H1 (cell line): ENCODE data around the gene GRID1. TPM values are rescaled to one million over a fixed set of nuclear protein-coding genes. Genes with fewer than 3 reads are reported as not detected.

Source experiments
- CTCF ChIA-PET: fragments of 300-600 bp; sonication (Branson Sonifier 250); formaldehyde crosslinking; loops from one replicate; lab custom pipeline; 2021; ENCODE audit not compliant: partially characterized antibody; lab: Charles Lee
- POLR2A ChIA-PET: fragments of 300-600 bp; sonication (Branson Sonifier 250); formaldehyde crosslinking; loops from one replicate; lab custom pipeline; 2021; ENCODE audit warnings: inconsistent platforms; ENCODE audit not compliant: partially characterized antibody; lab: Charles Lee
- DNase-seq, 2 experiments: peaks; one replicate each; pipeline versions ENCODE4 v3.0.0 to v3.0.0-alpha.2; 2010 to 2022; ENCODE audit warnings: low spot score in 2 of 2, low read depth in 1 of 2, mixed read lengths in 1 of 2
- FAIRE-seq: peaks from 2 replicates; lab custom pipeline; 2011; peaks lifted over from hg19 to GRCh38; lab: Jason Lieb, UNC
- H2AFZ ChIP-seq: 2 replicates; pipeline ENCODE4 v1.8.1; 2012; ENCODE audit warnings: low read length, inconsistent platforms
- H2AK5ac ChIP-seq: 2 replicates; pipeline ENCODE4 v1.6.1; 2013; ENCODE audit warnings: low read depth, low read length
- H2BK120ac ChIP-seq: replicated peaks from 2 replicates; pipeline ENCODE3; 2013; ENCODE audit warnings: low read depth, low read length, inconsistent platforms
- H2BK12ac ChIP-seq: 2 replicates; pipeline ENCODE4 v1.6.1; 2013; ENCODE audit warnings: low read depth, low read length
- H2BK15ac ChIP-seq: 2 replicates; pipeline ENCODE4 v1.6.1; 2013; ENCODE audit warnings: low read length
- H2BK20ac ChIP-seq: 2 replicates; pipeline ENCODE4 v1.6.1; 2013; ENCODE audit warnings: low read length
- H2BK5ac ChIP-seq: 2 replicates; pipeline ENCODE4 v1.6.1; 2013; ENCODE audit warnings: low read depth, low read length
- H3K14ac ChIP-seq: 2 replicates; pipeline ENCODE4 v1.6.1; 2013; ENCODE audit warnings: inconsistent platforms; ENCODE audit not compliant: insufficient read length
- H3K18ac ChIP-seq: 2 replicates; pipeline ENCODE4 v1.6.1; 2013; ENCODE audit warnings: low read length; ENCODE audit errors: extremely low read depth
- H3K23ac ChIP-seq: 2 replicates; pipeline ENCODE4 v1.6.1; 2013; ENCODE audit warnings: inconsistent platforms; ENCODE audit not compliant: insufficient read length
- H3K23me2 ChIP-seq: 2 replicates; pipeline ENCODE4 v1.6.1; 2013; ENCODE audit warnings: low read depth, low read length
- H3K27ac ChIP-seq: 2 replicates; pipeline ENCODE4 v1.6.1; 2011; ENCODE audit warnings: low read depth, low read length, inconsistent platforms
- H3K27me3 ChIP-seq, 4 experiments: replicated peaks in 1 of 4; 1 replicate in 1 of 4; 2 replicates in 3 of 4; pipeline versions ENCODE4 v1.6.1 to v1.8.1; 2011 to 2013; ENCODE audit warnings: low read length in 3 of 4, mild to moderate bottlenecking in 3 of 4, inconsistent platforms in 2 of 4, mixed read lengths in 2 of 4, moderate library complexity in 1 of 4; ENCODE audit not compliant: control insufficient read depth in 3 of 4, insufficient read depth in 3 of 4; ENCODE audit errors: extremely low read depth in 1 of 4
- H3K36me3 ChIP-seq, 4 experiments: 2 replicates each; pipeline versions ENCODE4 v1.6.1 to v1.8.1; 2011 to 2013; ENCODE audit warnings: mild to moderate bottlenecking in 4 of 4, low read length in 3 of 4, moderate library complexity in 2 of 4, control low read depth in 1 of 4, inconsistent platforms in 1 of 4; ENCODE audit not compliant: insufficient read depth in 4 of 4, control insufficient read depth in 2 of 4
- H3K4ac ChIP-seq: replicated peaks from 2 replicates; pipeline ENCODE3; 2013; ENCODE audit warnings: low read length, low read depth, mixed read lengths, inconsistent platforms; ENCODE audit not compliant: insufficient read length
- H3K4me1 ChIP-seq, 4 experiments: replicated peaks in 1 of 4; 1 replicate in 1 of 4; 2 replicates in 3 of 4; pipeline versions ENCODE4 v1.6.1 to v1.8.1; 2011 to 2013; ENCODE audit warnings: low read length in 3 of 4, inconsistent platforms in 2 of 4, mixed read lengths in 1 of 4; ENCODE audit not compliant: insufficient read depth in 4 of 4, control insufficient read depth in 3 of 4
- H3K4me2 ChIP-seq, 2 experiments: 2 replicates each; pipeline versions ENCODE4 v1.6.1 to v1.8.1; 2011 to 2013; ENCODE audit warnings: low read depth in 2 of 2, low read length in 2 of 2, control low read depth in 1 of 2, inconsistent platforms in 1 of 2, mild to moderate bottlenecking in 1 of 2; ENCODE audit not compliant: insufficient read depth in 1 of 2
- H3K4me3 ChIP-seq, 4 experiments: fragments of 200-600, 300-600 bp in 1 of 4; sonication (generic), shearing (Covaris generic), sonication (Bioruptor Twin) in 1 of 4; 2 replicates each; pipeline versions ENCODE4 v1.5.1 to v1.8.1; 2011 to 2016; ENCODE audit warnings: low read length in 4 of 4, low read depth in 3 of 4, control low read depth in 2 of 4, inconsistent platforms in 2 of 4, mild to moderate bottlenecking in 2 of 4, mixed read lengths in 1 of 4, moderate library complexity in 1 of 4; ENCODE audit not compliant: insufficient read depth in 2 of 4; ENCODE audit errors: extremely low read depth in 1 of 4
- H3K56ac ChIP-seq: replicated peaks from 2 replicates; pipeline ENCODE3; 2013; ENCODE audit warnings: low read depth, mild to moderate bottlenecking, mixed read lengths, low read length, inconsistent platforms; ENCODE audit not compliant: insufficient read length
- H3K79me1 ChIP-seq: 2 replicates; pipeline ENCODE4 v1.6.1; 2013; ENCODE audit warnings: low read depth, low read length, control low read depth
- H3K79me2 ChIP-seq, 2 experiments: 2 replicates each; pipeline versions ENCODE4 v1.6.1 to v1.8.1; 2012 to 2013; ENCODE audit warnings: low read length in 2 of 2, mild to moderate bottlenecking in 2 of 2, inconsistent platforms in 1 of 2; ENCODE audit not compliant: insufficient read depth in 2 of 2, control insufficient read depth in 1 of 2
- H3K9ac ChIP-seq, 4 experiments: replicated peaks in 1 of 4; 1 replicate in 1 of 4; 2 replicates in 3 of 4; pipeline versions ENCODE4 v1.6.1 to v1.8.1; 2011 to 2013; ENCODE audit warnings: low read depth in 3 of 4, low read length in 3 of 4, control low read depth in 2 of 4, mild to moderate bottlenecking in 2 of 4, moderate library complexity in 2 of 4, inconsistent platforms in 1 of 4; ENCODE audit errors: extremely low read depth in 1 of 4
- H3K9me3 ChIP-seq, 2 experiments: 2 replicates each; pipeline versions ENCODE4 v1.6.1 to v1.8.1; 2012 to 2013; ENCODE audit warnings: mild to moderate bottlenecking in 2 of 2, moderate library complexity in 2 of 2, control low read depth in 1 of 2, inconsistent platforms in 1 of 2, low read depth in 1 of 2, low read length in 1 of 2, mixed read lengths in 1 of 2; ENCODE audit not compliant: insufficient read depth in 2 of 2
- H4K20me1 ChIP-seq, 2 experiments: replicated peaks in 1 of 2; 2 replicates each; pipeline versions ENCODE3 to v1.8.1; 2011 to 2013; ENCODE audit warnings: inconsistent platforms in 2 of 2, low read length in 2 of 2, mild to moderate bottlenecking in 1 of 2; ENCODE audit not compliant: insufficient read depth in 2 of 2, control insufficient read depth in 1 of 2
- H4K5ac ChIP-seq: 2 replicates; pipeline ENCODE4 v1.6.1; 2013; ENCODE audit warnings: low read length, low read depth, mixed read lengths, inconsistent platforms; ENCODE audit not compliant: insufficient read length
- H4K8ac ChIP-seq: 2 replicates; pipeline ENCODE4 v1.8.0; 2013; ENCODE audit warnings: mild to moderate bottlenecking, moderate library complexity, low read length, inconsistent platforms; ENCODE audit not compliant: insufficient read depth; ENCODE audit errors: extremely low read depth
- H4K91ac ChIP-seq: replicated peaks from 2 replicates; pipeline ENCODE3; 2013; ENCODE audit warnings: low read length, mixed read lengths, inconsistent platforms; ENCODE audit not compliant: insufficient read length
- CEBPB ChIP-seq: IDR thresholded peaks from 2 replicates; pipeline ENCODE4 v1.6.1; 2012; ENCODE audit warnings: low read depth, low read length
- E2F6 ChIP-seq: IDR thresholded peaks from 2 replicates; pipeline ENCODE4 v1.6.1; 2012; ENCODE audit warnings: inconsistent platforms
- FOSL1 ChIP-seq: IDR thresholded peaks from 2 replicates; pipeline ENCODE4 v1.6.1; 2011; ENCODE audit warnings: mild to moderate bottlenecking, low read depth, low read length, moderate library complexity; ENCODE audit not compliant: insufficient read depth
- GABPA ChIP-seq: IDR thresholded peaks from 2 replicates; pipeline ENCODE4 v1.6.1; 2011; ENCODE audit warnings: mild to moderate bottlenecking, low read length, moderate library complexity, borderline replicate concordance; ENCODE audit not compliant: insufficient read depth
- SIX5 ChIP-seq: IDR thresholded peaks from 2 replicates; pipeline ENCODE4 v1.6.1; 2011; ENCODE audit warnings: mild to moderate bottlenecking, low read depth, low read length
- WGBS, 2 experiments: shearing (Covaris generic) in 1 of 2; methylation state at CpG; one replicate each; pipeline versions ENCODE4 v1.1.6 to v1.1.7; 2013 to 2015; ENCODE audit warnings: low lambda C conversion rate in 2 of 2, mixed read lengths in 2 of 2, inconsistent platforms in 1 of 2, low coverage in 1 of 2, missing lambda C conversion rate in 1 of 2; ENCODE audit not compliant: insufficient replicate concordance in 2 of 2, insufficient coverage in 1 of 2, insufficient read length in 1 of 2; ENCODE audit errors: extremely low coverage in 1 of 2, missing lambda C conversion rate in 1 of 2; 5-methylcytosine and 5-hydroxymethylcytosine counted together
- polyA plus RNA-seq, 7 experiments: library from polyadenylated mRNA; depleted of rRNA in 3 of 7; stranded (reverse) in 5 of 7; unstranded in 2 of 7; fragments of >200 nt in 5 of 7; fragments of 200-250 nt in 2 of 7; gene quantifications; 1 replicate in 5 of 7; 2 replicates in 1 of 7; 4 replicates in 1 of 7; pipeline versions ENCODE4 v1.2.1 to v1.2.3, GENCODE V29; 2011 to 2013; ENCODE audit warnings: missing spikeins in 2 of 7, mixed read lengths in 2 of 7
- total RNA-seq: library from RNA; stranded (reverse); fragmentation: NEBNext Ultra II Directional; extraction: Animal tissue kit (Norgen Biotek cat#: 25700); gene quantifications from 2 replicates; pipeline ENCODE4 v1.2.1, GENCODE V29; 2021

The GRID1 gene
- total and polyA plus RNA-seq, 2 of the 8 experiments (the other 6 are each of a cell fraction or from before 2014, with no cell fraction given), result 0.22 to 0.30 TPM

- Histone ChIP-seq H3K4me1 (no peaks in the 10 kb centered on the region), H3K56ac (no peak overlapping the region), H3K36me3 (no peaks in the 10 kb centered on the region), H3K27ac (no peak overlapping the region), H4K5ac (no peak overlapping the region), H3K23ac (no peak overlapping the region), H2BK15ac (no peak overlapping the region), H3K18ac (no peak overlapping the region), H3K79me1 (no peaks in the 10 kb centered on the region), H3K4me3 (no peak overlapping the region), H4K91ac (no peak overlapping the region), H3K9ac (no peak overlapping the region), H2BK5ac (no peak overlapping the region), H2BK20ac (no peak overlapping the region), H3K14ac (no peak overlapping the region), H3K23me2 (peaks cover 2% of the 10 kb centered on the region; the same call in 1 of the 2 replicates), H2AFZ (no peak overlapping the region), H2BK120ac (no peak overlapping the region), H3K9me3 (no peaks in the 10 kb centered on the region; a peak in 1 of 4 replicates), H2AK5ac (no peak overlapping the region), H3K4me2 (no peak overlapping the region), H4K8ac (no peak overlapping the region), H4K20me1 (no peaks in the 10 kb centered on the region), H3K79me2 (no peaks in the 10 kb centered on the region), H3K4ac (no peak overlapping the region), H2BK12ac (no peak overlapping the region), H3K27me3 (no peaks in the 10 kb centered on the region)
- ChIA-PET CTCF (interaction anchor here (0.6 to 1.0 kb wide), 2 partner anchors 9 to 282 kb away, joined by 3 to 4 read pairs; no protein-coding TSS in a partner anchor), POLR2A (no interaction called here)
- DNase-seq (peak in 1 of 2 experiments; percentile 3), FAIRE-seq (no peak)
- TF ChIP-seq E2F6 (no peak), GABPA (no peak), FOSL1 (no peak), SIX5 (no peak), CEBPB (no peak)
- WGBS, 2 experiments, result 89% methylated on average over 4 of the region's 5 CpGs; no CpG with 5 or more reads in 1 of the 2 experiments
Observed at GRCh38 chr10:85603151-85603940, 763.2 kb downstream of the GRID1 start.
